Small intestine (tissue), 7 donors: ENCODE data around the gene COX17. TPM values are rescaled to one million over a fixed set of nuclear protein-coding genes. Genes with fewer than 3 reads are reported as not detected.

ENCODE experiments used
- DNase-seq, 2 donors: peaks; one replicate each; pipeline versions ENCODE4 v3.0.0 to v3.0.0-alpha.2; 2013
- FAIRE-seq: peaks from 2 replicates; lab custom pipeline; 2012; peaks lifted over from hg19 to GRCh38; lab: Jason Lieb, UNC
- H3K27ac ChIP-seq, 3 donors: one replicate each; pipeline ENCODE4 v1.5.1; 2013; ENCODE audit warnings: low read length in 2 of 3, mild to moderate bottlenecking in 2 of 3, control low read depth in 1 of 3, inconsistent platforms in 1 of 3, low read depth in 1 of 3, moderate library complexity in 1 of 3
- H3K27me3 ChIP-seq, 3 donors: one replicate each; pipeline ENCODE4 v1.6.1; 2013; ENCODE audit warnings: low read length in 3 of 3, inconsistent platforms in 1 of 3; ENCODE audit not compliant: control insufficient read depth in 3 of 3, insufficient read depth in 3 of 3
- H3K36me3 ChIP-seq, 3 donors: one replicate each; pipeline ENCODE4 v1.6.1; 2013; ENCODE audit warnings: low read length in 3 of 3, inconsistent platforms in 1 of 3, low read depth in 1 of 3, mild to moderate bottlenecking in 1 of 3, moderate library complexity in 1 of 3; ENCODE audit not compliant: control insufficient read depth in 3 of 3, insufficient read depth in 2 of 3
- H3K4me1 ChIP-seq, 3 donors: one replicate each; pipeline ENCODE4 v1.6.1; 2013; ENCODE audit warnings: low read length in 2 of 3, inconsistent platforms in 1 of 3, low read depth in 1 of 3, mild to moderate bottlenecking in 1 of 3, moderate library complexity in 1 of 3; ENCODE audit not compliant: control insufficient read depth in 3 of 3, insufficient read depth in 2 of 3
- H3K4me3 ChIP-seq, 3 donors: one replicate each; pipeline ENCODE4 v1.5.1; 2013; ENCODE audit warnings: low read length in 3 of 3, control low read depth in 1 of 3, inconsistent platforms in 1 of 3, low read depth in 1 of 3, mild to moderate bottlenecking in 1 of 3, moderate library complexity in 1 of 3
- H3K9me3 ChIP-seq, 2 donors: one replicate each; pipeline ENCODE4 v1.6.1; 2013; ENCODE audit warnings: low read depth in 1 of 2, low read length in 1 of 2; ENCODE audit not compliant: control insufficient read depth in 2 of 2, insufficient read depth in 1 of 2
- WGBS, 3 donors: extraction: QIAGEN DNeasy Blood & Tissue Kit; methylation state at CpG; one replicate each; pipeline ENCODE4 v1.1.7; 2013; 5-methylcytosine and 5-hydroxymethylcytosine counted together
- polyA plus RNA-seq, 4 donors: library from polyadenylated mRNA; stranded (reverse) in 3 of 4; unstranded in 1 of 4; fragments of 200-250 nt in 3 of 4; fragments of 120-200 nt in 1 of 4; gene quantifications; one replicate each; pipeline versions ENCODE4 v1.2.1 to v1.2.3, GENCODE V29; 2013
- donor health status: healthy with polysubstance abuse.
- donor health status: control.
- donor health status: control.
- donor health status: Bipolar disorder and iron deficiency.
- donor health status: healthy.

Gene COX17
- polyA plus RNA-seq, 4 donors, result 65.8 to 313 (median 161) TPM

- no peak overlapping the region for H3K4me3 ChIP-seq
- no peak for DNase-seq
- no peak for FAIRE-seq
- 90 to 96% (median 91%) methylated on average over 5 of the region's 5 CpGs for WGBS, 3 donors
- no peak overlapping the region for H3K27ac ChIP-seq
- no peaks in the 10 kb centered on the region for H3K9me3 ChIP-seq
- peaks cover 0 to 7% (median 0%) of the 10 kb centered on the region in 3 donors for H3K4me1 ChIP-seq
- H3K36me3 ChIP-seq, result peaks cover 2 to 11% (median 7%) of the 10 kb centered on the region in 3 donors
- no peaks in the 10 kb centered on the region for H3K27me3 ChIP-seq
Measured at GRCh38 chr3:119669906-119670570, 7.2 kb downstream of the COX17 start.

- Histone ChIP-seq H3K27me3 (no peaks in the 10 kb centered on the region), H3K36me3 (peaks cover 0 to 2% (median 1%) of the 10 kb centered on the region in 3 donors), H3K27ac (no peak overlapping the region), H3K4me1 (no peaks in the 10 kb centered on the region), H3K9me3 (no peaks in the 10 kb centered on the region), H3K4me3 (no peak overlapping the region)
- no peak for FAIRE-seq
- no peak for DNase-seq
- WGBS, 3 donors, result 88 to 94% (median 90%) methylated on average over 6 of the region's 6 CpGs
Measured at GRCh38 chr3:119665954-119666559, 11.1 kb downstream of the COX17 start.

- 74 to 78% (median 77%) methylated on average over 4 of the region's 4 CpGs for WGBS, 3 donors
- Histone ChIP-seq H3K4me1 (no peaks in the 10 kb centered on the region), H3K4me3 (no peak overlapping the region), H3K36me3 (peaks cover 0 to 3% (median under 1%) of the 10 kb centered on the region in 3 donors), H3K27me3 (no peaks in the 10 kb centered on the region), H3K27ac (peak overlapping the region in 1 of 3 donors; percentile 15), H3K9me3 (no peaks in the 10 kb centered on the region)
- FAIRE-seq (no peak), DNase-seq (peak; percentile 10 to 39)
Measured at GRCh38 chr3:119664850-119665379, 12.3 kb downstream of the COX17 start.

GRCh38 chr3:119664370-119664769 is 12.8 kb downstream of the COX17 start:
- Histone ChIP-seq H3K36me3 (peaks cover 0 to 6% (median 0%) of the 10 kb centered on the region in 3 donors), H3K27me3 (no peaks in the 10 kb centered on the region), H3K9me3 (no peaks in the 10 kb centered on the region), H3K27ac (no peak overlapping the region), H3K4me3 (no peak overlapping the region), H3K4me1 (no peaks in the 10 kb centered on the region)
- DNase-seq (no peak), FAIRE-seq (no peak)
- 80 to 87% (median 82%) methylated on average over 4 of the region's 4 CpGs for WGBS, 3 donors

GRCh38 chr3:119663885-119664284 is 13.3 kb downstream of the COX17 start:
- WGBS, 3 donors, result 89 to 94% (median 91%) methylated on average over 2 of the region's 2 CpGs
- no peak overlapping the region for H3K27ac ChIP-seq
- H3K27me3 ChIP-seq, result no peaks in the 10 kb centered on the region
- no peak for FAIRE-seq
- peaks cover 0 to 6% (median 0%) of the 10 kb centered on the region in 3 donors for H3K36me3 ChIP-seq
- no peak for DNase-seq
- no peak overlapping the region for H3K4me3 ChIP-seq
- H3K9me3 ChIP-seq, result no peaks in the 10 kb centered on the region
- no peaks in the 10 kb centered on the region for H3K4me1 ChIP-seq

- FAIRE-seq, result no peak
- Histone ChIP-seq H3K4me1 (no peaks in the 10 kb centered on the region), H3K4me3 (no peak overlapping the region), H3K9me3 (no peaks in the 10 kb centered on the region), H3K36me3 (peaks cover 0 to 6% (median 0%) of the 10 kb centered on the region in 3 donors), H3K27me3 (no peaks in the 10 kb centered on the region), H3K27ac (peak overlapping the region in 1 of 3 donors; percentile 24)
- no peak for DNase-seq
- WGBS, 3 donors, result 68 to 89% (median 79%) methylated on average over 1 of the region's 1 CpG
Measured at GRCh38 chr3:119662604-119663373, 14.4 kb downstream of the COX17 start.

- 77 to 90% (median 85%) methylated on average over 9 of the region's 9 CpGs for WGBS, 3 donors
- no peaks in the 10 kb centered on the region for H3K27me3 ChIP-seq
- peak within 1 kb of the TSS in 1 of 3 donors; percentile 14 for H3K27ac ChIP-seq
- no peak for FAIRE-seq
- peak within 1 kb of the TSS in 1 of 3 donors; percentile 11 for H3K4me3 ChIP-seq
- DNase-seq, result no peak
- H3K36me3 ChIP-seq, result peaks cover 0 to 6% (median 0%) of the 10 kb centered on the region in 3 donors
- H3K9me3 ChIP-seq, result no peaks in the 10 kb centered on the region
- no peaks in the 10 kb centered on the region for H3K4me1 ChIP-seq
Measured at GRCh38 chr3:119660474-119661440, 16.4 kb downstream of the COX17 start, which contains the start of gene POPDC2. POPDC2 (minus strand) TSS chr3:119660589; CDS start chr3:119660423, 166 bp downstream.
